Smooth muscle cell (in vitro differentiated cells): ENCODE data around the gene DNAJC1. TPM values are rescaled to one million over a fixed set of nuclear protein-coding genes. Genes with fewer than 3 reads are reported as not detected.
"Not testable (repeated sequence)": the region's sequence is repeated elsewhere in the genome, so short reads cannot be mapped to it uniquely, and the experiment has no call there.

ENCODE experiments used
- DNase-seq: peaks from one replicate; lab custom pipeline; 2025; ENCODE audit not compliant: unreplicated experiment; lab: John Stamatoyannopoulos, UW
- H2AFZ ChIP-seq: fragments of 200-600 bp; sonication (generic); 2 replicates; pipeline ENCODE4 v1.6.0; 2016; ENCODE audit warnings: antibody characterized with exemption, low read depth, mild to moderate bottlenecking
- H3F3A ChIP-seq: fragments of 200-600 bp; sonication (generic); 2 replicates; pipeline ENCODE4 v1.6.0; 2017; ENCODE audit warnings: antibody characterized with exemption, low read depth
- H3K27ac ChIP-seq: fragments of 200-600 bp; sonication (generic); 2 replicates; pipeline ENCODE4 v1.5.1; 2016; ENCODE audit warnings: low read depth, mild to moderate bottlenecking
- H3K27me3 ChIP-seq: fragments of 200-600 bp; sonication (generic); 2 replicates; pipeline ENCODE4 v1.6.1; 2016; ENCODE audit warnings: low read depth, mild to moderate bottlenecking
- H3K36me3 ChIP-seq: fragments of 200-600 bp; sonication (generic); 2 replicates; pipeline ENCODE4 v1.5.1; 2016; ENCODE audit warnings: low read depth
- H3K4me1 ChIP-seq: fragments of 200-600 bp; sonication (generic); 2 replicates; pipeline ENCODE4 v1.5.1; 2016; ENCODE audit warnings: low read depth
- H3K4me2 ChIP-seq: fragments of 200-600 bp; sonication (generic); 2 replicates; pipeline ENCODE4 v1.6.0; 2016; ENCODE audit warnings: mild to moderate bottlenecking
- H3K4me3 ChIP-seq: fragments of 200-600 bp; sonication (generic); 2 replicates; pipeline ENCODE4 v1.5.1; 2016; ENCODE audit warnings: mild to moderate bottlenecking
- H3K79me2 ChIP-seq: fragments of 200-600 bp; sonication (generic); 2 replicates; pipeline ENCODE4 v1.6.0; 2016; ENCODE audit warnings: low read depth, mild to moderate bottlenecking
- H3K9ac ChIP-seq: fragments of 200-600 bp; sonication (generic); 2 replicates; pipeline ENCODE4 v1.6.0; 2016; ENCODE audit warnings: low read depth
- H3K9me3 ChIP-seq: fragments of 200-600 bp; sonication (generic); replicated peaks from 2 replicates; pipeline ENCODE4 v1.5.1; 2016; ENCODE audit warnings: low read depth
- H4K20me1 ChIP-seq: fragments of 200-600 bp; sonication (generic); 2 replicates; pipeline ENCODE4 v1.6.0; 2016; ENCODE audit warnings: low read depth
- WGBS: methylation state at CpG from one replicate; pipeline ENCODE4 v1.1.7; 2016; ENCODE audit warnings: low lambda C conversion rate; 5-methylcytosine and 5-hydroxymethylcytosine counted together
- polyA plus RNA-seq: library from polyadenylated mRNA; unstranded; fragments of >200 nt; fragmentation: Nextera tagmentation; extraction: Ambion mirVana; gene quantifications from 2 replicates; pipeline ENCODE4 v1.2.1, GENCODE V29; 2016
- total RNA-seq: library from RNA; depleted of rRNA; stranded (reverse); fragments of >200 nt; gene quantifications from 2 replicates; pipeline ENCODE4 v1.2.3, GENCODE V29; 2014
- TF ChIP-seq, protein P1 (sequence below): fragments of 200-600 bp; sonication (generic); IDR thresholded peaks from 2 replicates; pipeline ENCODE4 v1.5.1; 2017; ENCODE audit warnings: borderline replicate concordance, mild to moderate bottlenecking, antibody characterized with exemption; ENCODE audit not compliant: insufficient read depth, poor library complexity, severe bottlenecking

Gene DNAJC1
- total and polyA plus RNA-seq, 2 experiments from 2014 or later: 67.0 to 88.5 TPM

DNA sequence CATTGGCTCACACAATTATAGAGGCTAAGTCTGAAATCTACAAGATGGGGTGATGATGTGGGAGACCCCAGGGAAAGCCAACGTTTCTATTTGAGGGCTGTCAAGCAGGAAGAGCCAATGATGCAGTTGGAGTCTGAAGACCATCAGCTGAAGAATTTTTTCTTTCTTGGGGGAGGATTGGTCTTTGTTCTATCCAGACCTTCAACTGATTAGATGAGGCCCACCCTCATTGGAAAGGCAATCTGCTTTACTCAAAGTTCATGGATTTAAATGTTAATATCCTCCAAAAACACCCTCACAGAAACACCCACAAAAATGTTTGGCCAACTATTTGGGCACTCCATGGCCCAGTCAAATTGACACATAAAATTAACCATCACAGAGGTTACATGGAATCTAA lies 44.3 kb upstream of the DNAJC1 start:
- Histone ChIP-seq H3K36me3 (no peaks in the 10 kb centered on the region), H3F3A (no peaks in the 10 kb centered on the region), H4K20me1 (no peaks in the 10 kb centered on the region), H3K9me3 (no peaks in the 10 kb centered on the region), H3K27me3 (no peaks in the 10 kb centered on the region), H3K27ac (no peak overlapping the region), H3K79me2 (no peaks in the 10 kb centered on the region), H3K4me1 (peaks cover 5% of the 10 kb centered on the region), H3K4me3 (no peak overlapping the region), H3K9ac (no peak overlapping the region), H3K4me2 (no peak overlapping the region), H2AFZ (no peak overlapping the region)
- TF ChIP-seq, protein P1, sequence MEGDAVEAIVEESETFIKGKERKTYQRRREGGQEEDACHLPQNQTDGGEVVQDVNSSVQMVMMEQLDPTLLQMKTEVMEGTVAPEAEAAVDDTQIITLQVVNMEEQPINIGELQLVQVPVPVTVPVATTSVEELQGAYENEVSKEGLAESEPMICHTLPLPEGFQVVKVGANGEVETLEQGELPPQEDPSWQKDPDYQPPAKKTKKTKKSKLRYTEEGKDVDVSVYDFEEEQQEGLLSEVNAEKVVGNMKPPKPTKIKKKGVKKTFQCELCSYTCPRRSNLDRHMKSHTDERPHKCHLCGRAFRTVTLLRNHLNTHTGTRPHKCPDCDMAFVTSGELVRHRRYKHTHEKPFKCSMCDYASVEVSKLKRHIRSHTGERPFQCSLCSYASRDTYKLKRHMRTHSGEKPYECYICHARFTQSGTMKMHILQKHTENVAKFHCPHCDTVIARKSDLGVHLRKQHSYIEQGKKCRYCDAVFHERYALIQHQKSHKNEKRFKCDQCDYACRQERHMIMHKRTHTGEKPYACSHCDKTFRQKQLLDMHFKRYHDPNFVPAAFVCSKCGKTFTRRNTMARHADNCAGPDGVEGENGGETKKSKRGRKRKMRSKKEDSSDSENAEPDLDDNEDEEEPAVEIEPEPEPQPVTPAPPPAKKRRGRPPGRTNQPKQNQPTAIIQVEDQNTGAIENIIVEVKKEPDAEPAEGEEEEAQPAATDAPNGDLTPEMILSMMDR: no peak
- DNase-seq: no peak
- WGBS: 84% methylated on average over 1 of the region's 1 CpG

DNA sequence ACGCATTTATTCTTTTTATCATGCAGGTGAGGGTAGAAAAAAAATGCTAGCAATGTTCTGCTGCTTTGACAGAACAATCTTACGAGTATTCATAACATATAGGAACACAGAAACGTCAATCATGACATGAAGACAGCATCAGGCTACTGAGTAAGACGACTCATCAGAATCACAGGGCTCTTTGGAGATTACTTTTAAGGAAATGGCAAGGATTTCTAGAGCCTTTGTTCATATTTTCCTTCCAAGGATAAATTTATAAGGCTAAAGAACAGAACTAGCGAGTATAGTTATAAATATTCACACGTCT lies 39.8 kb upstream of the DNAJC1 start:
- Histone ChIP-seq H2AFZ (peak overlapping the region; percentile 61), H3K4me3 (no peak overlapping the region), H3K4me2 (peak overlapping the region; percentile 36)

DNA sequence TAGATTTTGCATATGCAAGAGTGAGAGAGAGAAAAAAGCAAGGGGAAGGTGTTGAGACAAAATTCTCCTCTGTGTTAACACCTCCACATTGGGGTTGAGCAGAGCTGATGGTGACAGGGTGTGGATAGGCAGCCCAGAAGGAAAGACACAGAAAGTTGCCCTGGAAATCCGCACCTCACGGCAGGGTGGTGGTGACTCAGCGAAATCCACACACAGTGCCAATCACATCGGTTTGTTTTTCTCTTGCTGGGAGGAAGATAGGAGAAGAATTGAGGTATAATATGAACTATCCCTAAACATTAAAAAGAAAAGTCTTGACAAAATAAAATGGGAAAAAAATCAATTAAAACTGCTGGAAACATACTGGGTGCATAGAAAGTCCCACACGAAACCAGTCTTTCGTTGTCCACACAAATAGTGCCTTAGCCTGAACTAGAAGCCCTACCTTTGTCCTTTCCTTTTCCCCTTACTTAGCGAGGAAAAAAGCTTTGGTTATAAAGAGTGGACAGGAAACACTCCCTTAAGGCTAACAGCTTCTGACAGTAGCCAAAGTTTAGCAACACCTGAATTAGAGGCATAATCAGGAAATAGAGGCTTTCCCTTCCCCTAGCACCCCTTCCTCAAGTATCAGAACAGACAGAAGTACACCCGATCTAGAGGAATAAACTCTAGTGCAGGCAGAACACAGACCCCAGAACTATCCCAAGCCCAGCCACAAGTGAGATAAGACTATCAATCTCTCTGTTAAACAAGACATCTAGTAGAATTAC lies 39.2 kb upstream of the DNAJC1 start:
- Histone ChIP-seq H3K9me3 (no peaks in the 10 kb centered on the region), H3K79me2 (no peaks in the 10 kb centered on the region), H3K4me2 (peak overlapping the region; percentile 36), H3K4me1 (peaks cover 12% of the 10 kb centered on the region), H3K9ac (no peak overlapping the region), H3F3A (no peaks in the 10 kb centered on the region), H3K27ac (no peak overlapping the region), H3K4me3 (no peak overlapping the region), H3K36me3 (no peaks in the 10 kb centered on the region), H4K20me1 (no peaks in the 10 kb centered on the region), H2AFZ (peak overlapping the region; percentile 61), H3K27me3 (no peaks in the 10 kb centered on the region)
- no peak for DNase-seq
- TF ChIP-seq, protein P1: no peak
- WGBS: 45% methylated on average over 8 of the region's 8 CpGs

More for the DNA sequence above, 39.8 kb upstream of the DNAJC1 start:
- Histone ChIP-seq H3K27me3 (no peaks in the 10 kb centered on the region), H3K9me3 (no peaks in the 10 kb centered on the region), H4K20me1 (no peaks in the 10 kb centered on the region), H3K36me3 (no peaks in the 10 kb centered on the region), H3K79me2 (no peaks in the 10 kb centered on the region), H3K9ac (no peak overlapping the region), H3K4me1 (peaks cover 12% of the 10 kb centered on the region), H3F3A (no peaks in the 10 kb centered on the region), H3K27ac (no peak overlapping the region)
- WGBS: 67% methylated on average over 6 of the region's 6 CpGs
- TF ChIP-seq, protein P1: no peak
- DNase-seq: no peak

DNA sequence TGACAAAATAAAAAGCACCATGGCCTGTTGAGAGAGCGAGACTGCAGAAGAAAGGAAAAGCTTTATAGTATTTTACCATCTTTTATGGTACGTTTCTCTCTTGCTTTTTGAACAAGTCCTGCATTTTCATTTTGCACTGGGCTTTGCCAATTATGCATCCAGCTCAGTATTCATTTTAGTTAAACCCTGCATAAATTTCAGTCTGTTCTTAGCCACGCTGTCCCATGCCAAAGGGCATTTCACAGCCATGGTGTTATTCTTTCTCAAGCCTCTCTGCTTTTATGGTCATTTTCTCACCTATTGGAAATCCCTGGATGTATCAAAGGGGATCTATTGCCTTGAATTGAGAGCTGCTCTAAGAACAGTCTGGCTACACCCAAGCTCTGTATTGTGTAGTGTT lies 30.8 kb upstream of the DNAJC1 start:
- no peak for DNase-seq
- no peaks in the 10 kb centered on the region for H3K9me3 ChIP-seq

DNA sequence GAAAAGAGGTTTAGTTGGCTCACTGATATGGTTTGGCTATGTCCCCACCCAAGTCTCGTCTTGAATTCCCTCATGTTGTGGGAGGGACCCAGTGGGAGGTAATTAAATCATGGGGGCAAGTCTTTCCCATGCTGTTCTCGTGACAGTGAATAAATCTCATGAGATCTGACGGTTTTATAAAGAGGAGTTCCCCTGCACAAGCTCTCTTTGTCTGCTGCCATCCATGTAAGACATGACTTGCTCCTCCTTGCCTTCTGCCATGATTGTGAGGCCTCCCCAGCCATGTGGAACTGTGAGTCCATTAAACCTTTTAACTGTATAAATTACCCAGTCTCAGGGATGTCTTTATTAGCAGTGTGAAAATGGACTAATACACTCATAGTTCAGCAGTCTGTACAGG lies 28.7 kb upstream of the DNAJC1 start:
- not testable (repeated sequence) for H3K4me2 ChIP-seq, H3F3A ChIP-seq, H3K27me3 ChIP-seq, H3K79me2 ChIP-seq, H3K9me3 ChIP-seq, H3K9ac ChIP-seq, H3K4me1 ChIP-seq, DNase-seq, H3K27ac ChIP-seq, H2AFZ ChIP-seq, H4K20me1 ChIP-seq, H3K36me3 ChIP-seq, H3K4me3 ChIP-seq
- WGBS: 94% methylated on average over 3 of the region's 3 CpGs

More for the DNA sequence above, 30.8 kb upstream of the DNAJC1 start:
- Histone ChIP-seq H3K27ac (no peak overlapping the region), H3K79me2 (no peaks in the 10 kb centered on the region), H4K20me1 (no peaks in the 10 kb centered on the region), H3K9ac (no peak overlapping the region), H3K4me3 (no peak overlapping the region), H3K27me3 (no peaks in the 10 kb centered on the region), H3K36me3 (no peaks in the 10 kb centered on the region), H2AFZ (no peak overlapping the region), H3K4me1 (no peaks in the 10 kb centered on the region), H3K4me2 (no peak overlapping the region), H3F3A (no peaks in the 10 kb centered on the region)
- TF ChIP-seq, protein P1: no peak
- 96% methylated on average over 3 of the region's 3 CpGs for WGBS
